Measurements from ENCODE around the gene CCDC28B.

GRCh38 chr1:32215629-32216480, 15.5 kb downstream of the CCDC28B start:
- peak; percentile 61 to 72 (median 65) for TF ChIP-seq CTCF (IDR thresholded peaks at IDR 0.05)
- no peak for TF ChIP-seq POLR2A (IDR thresholded peaks at IDR 0.05)

Measured in testis (tissue), 2 donors.